HG03457 (cell line): Measurements from ENCODE around the gene INTS3.
A peak's percentile ranks its signal among the peaks of the same experiment; 100 is the strongest.

Experiments
- ATAC-seq: cut with Tn5 transposase; IDR thresholded peaks from one replicate; pipeline ENCODE4 v1.9.1; 2021; ENCODE audit warnings: moderate number of reproducible peaks; ENCODE audit not compliant: unreplicated experiment

Gene INTS3

GRCh38 chr1:153727463-153728304 is at the start of gene INTS3:
Gene INTS3, plus strand, starts transcription at chr1:153728050. Its CDS starts 585 bp downstream, at chr1:153728635.
- peak; percentile 91 for ATAC-seq

GRCh38 chr1:153678519-153679336 is 49.1 kb upstream of the INTS3 start, which contains the start of gene NPR1:
Gene NPR1, plus strand, starts transcription at chr1:153678688. Its CDS starts 421 bp downstream, at chr1:153679109.
- ATAC-seq: no peak

- ATAC-seq: no peak
Measured at GRCh38 chr1:153679337-153680119, 48.3 kb upstream of the INTS3 start.

GRCh38 chr1:153680120-153680403 is 47.8 kb upstream of the INTS3 start:
- ATAC-seq: no peak

GRCh38 chr1:153682730-153683129 is 45.1 kb upstream of the INTS3 start:
- ATAC-seq: no peak

GRCh38 chr1:153683854-153684253 is 44.0 kb upstream of the INTS3 start:
- no peak for ATAC-seq

GRCh38 chr1:153684892-153685291 is 43.0 kb upstream of the INTS3 start:
- ATAC-seq: no peak

GRCh38 chr1:153685544-153686340 is 42.1 kb upstream of the INTS3 start:
- no peak for ATAC-seq

- no peak for ATAC-seq
Measured at GRCh38 chr1:153687346-153688125, 40.3 kb upstream of the INTS3 start.

GRCh38 chr1:153688276-153688675 is 39.6 kb upstream of the INTS3 start:
- no peak for ATAC-seq

GRCh38 chr1:153688736-153689328 is 39.0 kb upstream of the INTS3 start:
- no peak for ATAC-seq

- no peak for ATAC-seq
Measured at GRCh38 chr1:153693466-153693865, 34.4 kb upstream of the INTS3 start.

- no peak for ATAC-seq
Measured at GRCh38 chr1:153696741-153697140, 31.1 kb upstream of the INTS3 start.

- ATAC-seq: no peak
Measured at GRCh38 chr1:153697191-153698019, 30.4 kb upstream of the INTS3 start.

- no peak for ATAC-seq
Measured at GRCh38 chr1:153698020-153698922, 29.6 kb upstream of the INTS3 start.

GRCh38 chr1:153698923-153699714 is 28.7 kb upstream of the INTS3 start:
- ATAC-seq: no peak

- no peak for ATAC-seq
Measured at GRCh38 chr1:153699768-153700167, 28.1 kb upstream of the INTS3 start.
